Ishikawa (cell line): ENCODE measurements around the gene SPATA6.

Experiments
- CEBPB ChIP-seq: IDR thresholded peaks from 2 replicates; pipeline ENCODE4 v1.6.1; 2012
- CREB1 ChIP-seq: IDR thresholded peaks from 2 replicates; pipeline ENCODE4 v1.6.1; 2012; ENCODE audit warnings: low read depth
- EGR1 ChIP-seq: IDR thresholded peaks from 2 replicates; pipeline ENCODE4 v1.6.1; 2012
- EP300 ChIP-seq: IDR thresholded peaks from 2 replicates; pipeline ENCODE4 v1.6.1; 2012; ENCODE audit warnings: borderline replicate concordance
- FOXM1 ChIP-seq: IDR thresholded peaks from 2 replicates; pipeline ENCODE4 v1.6.1; 2012; ENCODE audit warnings: low read depth, borderline replicate concordance
- MAX ChIP-seq: IDR thresholded peaks from 2 replicates; pipeline ENCODE4 v1.6.1; 2012
- NFIC ChIP-seq: IDR thresholded peaks from 2 replicates; pipeline ENCODE4 v1.6.1; 2012
- RAD21 ChIP-seq: IDR thresholded peaks from 2 replicates; pipeline ENCODE4 v1.6.1; 2012; ENCODE audit warnings: low read depth
- REST ChIP-seq: IDR thresholded peaks from 2 replicates; pipeline ENCODE4 v1.6.1; 2012; ENCODE audit warnings: low read depth, mild to moderate bottlenecking
- TAF1 ChIP-seq: IDR thresholded peaks from 2 replicates; pipeline ENCODE4 v1.6.1; 2012; ENCODE audit warnings: low read depth, mild to moderate bottlenecking
- TCF12 ChIP-seq: IDR thresholded peaks from 2 replicates; pipeline ENCODE4 v1.6.1; 2012; ENCODE audit warnings: low read depth
- TEAD4 ChIP-seq: IDR thresholded peaks from 2 replicates; pipeline ENCODE4 v1.6.1; 2012
- USF1 ChIP-seq: IDR thresholded peaks from 2 replicates; pipeline ENCODE4 v1.6.1; 2012
- YY1 ChIP-seq: IDR thresholded peaks from 2 replicates; pipeline ENCODE4 v1.6.1; 2012; ENCODE audit warnings: low read depth
- ZBTB7A ChIP-seq: IDR thresholded peaks from 2 replicates; pipeline ENCODE4 v1.6.1; 2012; ENCODE audit warnings: low read depth

The SPATA6 gene

GRCh38 chr1:48442864-48443619 lies 29.0 kb downstream of the SPATA6 start:
- no peak for TF ChIP-seq TCF12
- TF ChIP-seq TAF1: no peak
- TF ChIP-seq REST: no peak
- no peak for TF ChIP-seq CEBPB
- no peak for TF ChIP-seq TEAD4
- no peak for TF ChIP-seq YY1
- no peak for TF ChIP-seq USF1
- no peak for TF ChIP-seq EP300
- no peak for TF ChIP-seq RAD21
- TF ChIP-seq NFIC: no peak
- TF ChIP-seq FOXM1: no peak
- TF ChIP-seq EGR1: no peak

- TF ChIP-seq FOXM1: no peak
- no peak for TF ChIP-seq REST
- TF ChIP-seq YY1: no peak
- TF ChIP-seq TCF12: no peak
- no peak for TF ChIP-seq USF1
- TF ChIP-seq EP300: no peak
- TF ChIP-seq TAF1: no peak
- TF ChIP-seq RAD21: no peak
- no peak for TF ChIP-seq MAX
- TF ChIP-seq CREB1: no peak
- no peak for TF ChIP-seq ZBTB7A
- no peak for TF ChIP-seq CEBPB
- no peak for TF ChIP-seq TEAD4
- TF ChIP-seq EGR1: no peak
- no peak for TF ChIP-seq NFIC
Observed at GRCh38 chr1:48439380-48439779, 32.6 kb downstream of the SPATA6 start.

- TF ChIP-seq ZBTB7A (no peak), EP300 (no peak), CEBPB (no peak), EGR1 (no peak), REST (no peak), FOXM1 (no peak), NFIC (no peak), MAX (no peak), TAF1 (no peak), CREB1 (no peak), RAD21 (no peak), TCF12 (no peak), YY1 (no peak), TEAD4 (no peak), USF1 (no peak)
Observed at GRCh38 chr1:48430832-48431231, 41.2 kb downstream of the SPATA6 start.

- TF ChIP-seq MAX: no peak
- no peak for TF ChIP-seq EP300
- no peak for TF ChIP-seq NFIC
- no peak for TF ChIP-seq FOXM1
- TF ChIP-seq TEAD4: no peak
- TF ChIP-seq REST: no peak
- TF ChIP-seq RAD21: no peak
- TF ChIP-seq EGR1: no peak
- TF ChIP-seq TAF1: no peak
- no peak for TF ChIP-seq CREB1
Observed at GRCh38 chr1:48422009-48422408, 50.0 kb downstream of the SPATA6 start.
